HEK293 (cell line): ENCODE data around the gene RAB11B.

Experiments
- KLF16 ChIP-seq: fragments of 450-650 bp; formaldehyde crosslinking; IDR thresholded peaks from 2 replicates; pipeline ENCODE4 v1.5.1; 2017; ENCODE audit warnings: missing biosample characterization, missing genetic modification characterization
- OSR2 ChIP-seq: fragments of 450-650 bp; formaldehyde crosslinking; IDR thresholded peaks from 2 replicates; pipeline ENCODE4 v1.5.1; 2016; ENCODE audit warnings: missing biosample characterization, missing genetic modification characterization
- PRDM1 ChIP-seq: fragments of 450-650 bp; formaldehyde crosslinking; IDR thresholded peaks from 2 replicates; pipeline ENCODE4; 2016; ENCODE audit warnings: missing biosample characterization, missing genetic modification characterization
- SCRT1 ChIP-seq: fragments of 450-650 bp; formaldehyde crosslinking; IDR thresholded peaks from 2 replicates; pipeline ENCODE4 v1.5.1; 2016; ENCODE audit warnings: missing biosample characterization, missing genetic modification characterization, borderline replicate concordance
- SP7 ChIP-seq: fragments of 450-650 bp; formaldehyde crosslinking; IDR thresholded peaks from 2 replicates; pipeline ENCODE4 v1.5.1; 2016; ENCODE audit warnings: missing biosample characterization, missing genetic modification characterization
- ZBTB17 ChIP-seq: fragments of 450-650 bp; formaldehyde crosslinking; IDR thresholded peaks from 2 replicates; pipeline ENCODE4 v1.5.1; 2016; ENCODE audit warnings: missing biosample characterization, missing genetic modification characterization
- ZBTB48 ChIP-seq: fragments of 450-650 bp; formaldehyde crosslinking; IDR thresholded peaks from 2 replicates; pipeline ENCODE4 v1.5.1; 2016; ENCODE audit warnings: missing biosample characterization, missing genetic modification characterization
- ZEB2 ChIP-seq: fragments of 450-650 bp; formaldehyde crosslinking; IDR thresholded peaks from 2 replicates; pipeline ENCODE4 v1.5.1; 2016; ENCODE audit warnings: missing biosample characterization, missing genetic modification characterization
- ZFP69B ChIP-seq: fragments of 450-650 bp; formaldehyde crosslinking; IDR thresholded peaks from 2 replicates; pipeline ENCODE4 v1.5.1; 2016; ENCODE audit warnings: missing biosample characterization, missing genetic modification characterization
- ZNF112 ChIP-seq: fragments of 450-650 bp; formaldehyde crosslinking; IDR thresholded peaks from 2 replicates; pipeline ENCODE4 v1.5.0; 2017; ENCODE audit warnings: missing biosample characterization, missing genetic modification characterization
- ZNF19 ChIP-seq: fragments of 450-650 bp; formaldehyde crosslinking; IDR thresholded peaks from 2 replicates; pipeline ENCODE4; 2016; ENCODE audit warnings: missing biosample characterization, missing genetic modification characterization, low read depth
- ZNF2 ChIP-seq: fragments of 450-650 bp; formaldehyde crosslinking; IDR thresholded peaks from 2 replicates; pipeline ENCODE4 v1.5.1; 2016; ENCODE audit warnings: missing biosample characterization, missing genetic modification characterization
- ZNF24 ChIP-seq: fragments of 450-650 bp; formaldehyde crosslinking; IDR thresholded peaks from 2 replicates; pipeline ENCODE4 v1.5.1; 2016; ENCODE audit warnings: missing biosample characterization, missing genetic modification characterization
- ZNF426 ChIP-seq: fragments of 450-650 bp; formaldehyde crosslinking; IDR thresholded peaks from 2 replicates; pipeline ENCODE4 v1.5.1; 2017; ENCODE audit warnings: missing biosample characterization, missing genetic modification characterization, mild to moderate bottlenecking, inconsistent platforms, moderate library complexity
- ZNF510 ChIP-seq: fragments of 450-650 bp; formaldehyde crosslinking; IDR thresholded peaks from 2 replicates; pipeline ENCODE4 v1.5.1; 2018; ENCODE audit warnings: mild to moderate bottlenecking, missing genetic modification characterization, missing biosample characterization; ENCODE audit not compliant: insufficient replicate concordance
- ZNF529 ChIP-seq: fragments of 450-650 bp; formaldehyde crosslinking; IDR thresholded peaks from 2 replicates; pipeline ENCODE4 v1.5.1; 2017; ENCODE audit warnings: missing genetic modification characterization, missing biosample characterization; ENCODE audit not compliant: insufficient replicate concordance
- ZNF530 ChIP-seq: fragments of 450-650 bp; formaldehyde crosslinking; IDR thresholded peaks from 2 replicates; pipeline ENCODE4 v1.5.1; 2016; ENCODE audit warnings: low read depth, missing biosample characterization, missing genetic modification characterization
- ZNF626 ChIP-seq: fragments of 450-650 bp; sonication (Bioruptor Pico); formaldehyde crosslinking; IDR thresholded peaks from 2 replicates; pipeline ENCODE4 v1.5.1; 2018; ENCODE audit warnings: missing biosample characterization, missing genetic modification characterization, inconsistent platforms
- ZNF660 ChIP-seq: fragments of 450-650 bp; IDR thresholded peaks from 2 replicates; pipeline ENCODE4 v1.5.1; 2018; ENCODE audit warnings: missing biosample characterization, mild to moderate bottlenecking, missing genetic modification characterization
- ZNF777 ChIP-seq: fragments of 450-650 bp; formaldehyde crosslinking; IDR thresholded peaks from 2 replicates; pipeline ENCODE4 v1.5.1; 2017; ENCODE audit warnings: missing biosample characterization, missing genetic modification characterization, borderline replicate concordance
- ZNF792 ChIP-seq: fragments of 450-650 bp; formaldehyde crosslinking; IDR thresholded peaks from 2 replicates; pipeline ENCODE4 v1.5.1; 2016; ENCODE audit warnings: missing biosample characterization, missing genetic modification characterization
- TF ChIP-seq, protein P1 (sequence below): fragments of 450-650 bp; formaldehyde crosslinking; IDR thresholded peaks from 2 replicates; pipeline ENCODE4 v1.5.1; 2016; ENCODE audit warnings: missing biosample characterization, missing genetic modification characterization
- TF ChIP-seq, protein P2 (sequence below): fragments of 450-650 bp; formaldehyde crosslinking; IDR thresholded peaks from 2 replicates; pipeline ENCODE4 v1.5.1; 2016; ENCODE audit warnings: missing biosample characterization, missing genetic modification characterization
- TF ChIP-seq, protein P3 (sequence below): fragments of 450-650 bp; formaldehyde crosslinking; IDR thresholded peaks from 2 replicates; pipeline ENCODE4 v1.5.1; 2017; ENCODE audit warnings: missing biosample characterization, missing genetic modification characterization
- TF ChIP-seq, protein P4 (sequence below): IDR thresholded peaks from 2 replicates; pipeline ENCODE4 v1.6.1; 2011; ENCODE audit warnings: mild to moderate bottlenecking, low read depth, low read length, borderline replicate concordance
- TF ChIP-seq, protein P5 (sequence below): fragments of 450-650 bp; formaldehyde crosslinking; IDR thresholded peaks from 2 replicates; pipeline ENCODE4 v1.5.1; 2016; ENCODE audit warnings: missing biosample characterization, missing genetic modification characterization
- TF ChIP-seq, protein P6 (sequence below): fragments of 450-650 bp; formaldehyde crosslinking; IDR thresholded peaks from 2 replicates; pipeline ENCODE4 v1.5.1; 2016; ENCODE audit warnings: missing biosample characterization, missing genetic modification characterization, low read depth
- TF ChIP-seq, protein P7 (sequence below): fragments of 450-650 bp; formaldehyde crosslinking; IDR thresholded peaks from 2 replicates; pipeline ENCODE4 v1.5.1; 2017; ENCODE audit warnings: missing biosample characterization, missing genetic modification characterization

The RAB11B gene

DNA sequence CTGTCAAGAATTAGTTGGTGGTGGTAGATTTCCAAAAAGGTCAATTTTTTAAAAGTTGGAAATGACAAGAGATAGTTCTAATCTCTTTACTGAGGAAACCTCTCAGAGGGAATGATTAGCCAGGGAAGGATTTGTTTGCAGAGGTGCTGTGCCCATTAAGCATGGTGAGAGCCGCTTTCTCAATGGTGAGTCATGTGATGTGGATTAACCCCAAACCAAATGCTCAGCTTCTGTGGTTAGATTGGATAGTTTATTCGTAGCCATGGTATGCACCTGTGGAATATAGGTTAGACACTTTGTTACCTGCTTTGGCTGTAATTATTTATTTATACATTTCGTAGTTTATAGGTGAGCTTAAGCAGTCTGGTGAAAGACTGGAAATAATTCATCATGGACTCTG is 61.7 kb downstream of the RAB11B start (continued):
- TF ChIP-seq, protein P1, sequence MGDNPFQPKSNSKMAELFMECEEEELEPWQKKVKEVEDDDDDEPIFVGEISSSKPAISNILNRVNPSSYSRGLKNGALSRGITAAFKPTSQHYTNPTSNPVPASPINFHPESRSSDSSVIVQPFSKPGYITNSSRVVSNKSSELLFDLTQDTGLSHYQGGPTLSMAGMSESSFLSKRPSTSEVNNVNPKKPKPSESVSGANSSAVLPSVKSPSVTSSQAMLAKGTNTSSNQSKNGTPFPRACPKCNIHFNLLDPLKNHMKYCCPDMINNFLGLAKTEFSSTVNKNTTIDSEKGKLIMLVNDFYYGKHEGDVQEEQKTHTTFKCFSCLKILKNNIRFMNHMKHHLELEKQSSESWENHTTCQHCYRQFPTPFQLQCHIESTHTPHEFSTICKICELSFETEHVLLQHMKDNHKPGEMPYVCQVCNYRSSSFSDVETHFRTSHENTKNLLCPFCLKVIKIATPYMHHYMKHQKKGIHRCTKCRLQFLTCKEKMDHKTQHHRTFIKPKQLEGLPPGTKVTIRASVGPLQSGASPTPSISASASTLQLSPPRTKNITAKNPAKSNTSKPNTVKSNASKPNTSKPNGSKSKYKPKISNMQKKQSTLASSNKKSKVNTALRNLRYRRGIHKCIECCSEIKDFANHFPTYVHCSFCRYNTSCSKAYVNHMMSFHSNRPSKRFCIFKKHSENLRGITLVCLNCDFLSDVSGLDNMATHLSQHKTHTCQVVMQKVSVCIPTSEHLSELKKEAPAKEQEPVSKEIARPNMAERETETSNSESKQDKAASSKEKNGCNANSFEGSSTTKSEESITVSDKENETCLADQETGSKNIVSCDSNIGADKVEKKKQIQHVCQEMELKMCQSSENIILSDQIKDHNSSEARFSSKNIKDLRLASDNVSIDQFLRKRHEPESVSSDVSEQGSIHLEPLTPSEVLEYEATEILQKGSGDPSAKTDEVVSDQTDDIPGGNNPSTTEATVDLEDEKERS (tag by site-specific recombination): no peak
- TF ChIP-seq ZNF792 (tag by site-specific recombination) (no peak), SP7 (no peak), OSR2 (tag by site-specific recombination) (peak; percentile 63), ZNF2 (tag by site-specific recombination) (peak; percentile 94), ZFP69B (no peak), ZNF777 (no peak), ZBTB48 (no peak), SCRT1 (peak; percentile 63; the same call in 1 of the 2 replicates), ZEB2 (tag by site-specific recombination) (peak; percentile 31; the same call in 1 of the 2 replicates), PRDM1 (tag by site-specific recombination) (peak; percentile 80), ZNF112 (tag by site-specific recombination) (no peak), ZNF426 (tag by site-specific recombination) (no peak), ZNF530 (tag by site-specific recombination) (no peak), ZNF529 (tag by site-specific recombination) (no peak), ZNF24 (tag by site-specific recombination) (no peak), ZNF660 (no peak), ZNF510 (tag by site-specific recombination) (no peak), ZBTB17 (tag by site-specific recombination) (peak; percentile 28; the same call in 1 of the 2 replicates), KLF16 (no peak), ZNF626 (tag by site-specific recombination) (no peak), ZNF19 (no peak)
- TF ChIP-seq, protein P2, sequence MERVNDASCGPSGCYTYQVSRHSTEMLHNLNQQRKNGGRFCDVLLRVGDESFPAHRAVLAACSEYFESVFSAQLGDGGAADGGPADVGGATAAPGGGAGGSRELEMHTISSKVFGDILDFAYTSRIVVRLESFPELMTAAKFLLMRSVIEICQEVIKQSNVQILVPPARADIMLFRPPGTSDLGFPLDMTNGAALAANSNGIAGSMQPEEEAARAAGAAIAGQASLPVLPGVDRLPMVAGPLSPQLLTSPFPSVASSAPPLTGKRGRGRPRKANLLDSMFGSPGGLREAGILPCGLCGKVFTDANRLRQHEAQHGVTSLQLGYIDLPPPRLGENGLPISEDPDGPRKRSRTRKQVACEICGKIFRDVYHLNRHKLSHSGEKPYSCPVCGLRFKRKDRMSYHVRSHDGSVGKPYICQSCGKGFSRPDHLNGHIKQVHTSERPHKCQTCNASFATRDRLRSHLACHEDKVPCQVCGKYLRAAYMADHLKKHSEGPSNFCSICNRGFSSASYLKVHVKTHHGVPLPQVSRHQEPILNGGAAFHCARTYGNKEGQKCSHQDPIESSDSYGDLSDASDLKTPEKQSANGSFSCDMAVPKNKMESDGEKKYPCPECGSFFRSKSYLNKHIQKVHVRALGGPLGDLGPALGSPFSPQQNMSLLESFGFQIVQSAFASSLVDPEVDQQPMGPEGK (tag by site-specific recombination): no peak
- TF ChIP-seq, protein P3, sequence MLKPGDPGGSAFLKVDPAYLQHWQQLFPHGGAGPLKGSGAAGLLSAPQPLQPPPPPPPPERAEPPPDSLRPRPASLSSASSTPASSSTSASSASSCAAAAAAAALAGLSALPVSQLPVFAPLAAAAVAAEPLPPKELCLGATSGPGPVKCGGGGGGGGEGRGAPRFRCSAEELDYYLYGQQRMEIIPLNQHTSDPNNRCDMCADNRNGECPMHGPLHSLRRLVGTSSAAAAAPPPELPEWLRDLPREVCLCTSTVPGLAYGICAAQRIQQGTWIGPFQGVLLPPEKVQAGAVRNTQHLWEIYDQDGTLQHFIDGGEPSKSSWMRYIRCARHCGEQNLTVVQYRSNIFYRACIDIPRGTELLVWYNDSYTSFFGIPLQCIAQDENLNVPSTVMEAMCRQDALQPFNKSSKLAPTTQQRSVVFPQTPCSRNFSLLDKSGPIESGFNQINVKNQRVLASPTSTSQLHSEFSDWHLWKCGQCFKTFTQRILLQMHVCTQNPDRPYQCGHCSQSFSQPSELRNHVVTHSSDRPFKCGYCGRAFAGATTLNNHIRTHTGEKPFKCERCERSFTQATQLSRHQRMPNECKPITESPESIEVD (tag by site-specific recombination): peak; percentile 30; the same call in 1 of the 2 replicates
- TF ChIP-seq, protein P4, sequence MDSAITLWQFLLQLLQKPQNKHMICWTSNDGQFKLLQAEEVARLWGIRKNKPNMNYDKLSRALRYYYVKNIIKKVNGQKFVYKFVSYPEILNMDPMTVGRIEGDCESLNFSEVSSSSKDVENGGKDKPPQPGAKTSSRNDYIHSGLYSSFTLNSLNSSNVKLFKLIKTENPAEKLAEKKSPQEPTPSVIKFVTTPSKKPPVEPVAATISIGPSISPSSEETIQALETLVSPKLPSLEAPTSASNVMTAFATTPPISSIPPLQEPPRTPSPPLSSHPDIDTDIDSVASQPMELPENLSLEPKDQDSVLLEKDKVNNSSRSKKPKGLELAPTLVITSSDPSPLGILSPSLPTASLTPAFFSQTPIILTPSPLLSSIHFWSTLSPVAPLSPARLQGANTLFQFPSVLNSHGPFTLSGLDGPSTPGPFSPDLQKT: no peak
- TF ChIP-seq, protein P5, sequence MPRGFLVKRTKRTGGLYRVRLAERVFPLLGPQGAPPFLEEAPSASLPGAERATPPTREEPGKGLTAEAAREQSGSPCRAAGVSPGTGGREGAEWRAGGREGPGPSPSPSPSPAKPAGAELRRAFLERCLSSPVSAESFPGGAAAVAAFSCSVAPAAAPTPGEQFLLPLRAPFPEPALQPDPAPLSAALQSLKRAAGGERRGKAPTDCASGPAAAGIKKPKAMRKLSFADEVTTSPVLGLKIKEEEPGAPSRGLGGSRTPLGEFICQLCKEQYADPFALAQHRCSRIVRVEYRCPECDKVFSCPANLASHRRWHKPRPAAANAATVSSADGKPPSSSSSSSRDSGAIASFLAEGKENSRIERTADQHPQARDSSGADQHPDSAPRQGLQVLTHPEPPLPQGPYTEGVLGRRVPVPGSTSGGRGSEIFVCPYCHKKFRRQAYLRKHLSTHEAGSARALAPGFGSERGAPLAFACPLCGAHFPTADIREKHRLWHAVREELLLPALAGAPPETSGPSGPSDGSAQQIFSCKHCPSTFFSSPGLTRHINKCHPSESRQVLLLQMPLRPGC (tag by site-specific recombination): 0 out of 2 replicates have a peak, but pooled peaks have one; percentile 22
- TF ChIP-seq, protein P6, sequence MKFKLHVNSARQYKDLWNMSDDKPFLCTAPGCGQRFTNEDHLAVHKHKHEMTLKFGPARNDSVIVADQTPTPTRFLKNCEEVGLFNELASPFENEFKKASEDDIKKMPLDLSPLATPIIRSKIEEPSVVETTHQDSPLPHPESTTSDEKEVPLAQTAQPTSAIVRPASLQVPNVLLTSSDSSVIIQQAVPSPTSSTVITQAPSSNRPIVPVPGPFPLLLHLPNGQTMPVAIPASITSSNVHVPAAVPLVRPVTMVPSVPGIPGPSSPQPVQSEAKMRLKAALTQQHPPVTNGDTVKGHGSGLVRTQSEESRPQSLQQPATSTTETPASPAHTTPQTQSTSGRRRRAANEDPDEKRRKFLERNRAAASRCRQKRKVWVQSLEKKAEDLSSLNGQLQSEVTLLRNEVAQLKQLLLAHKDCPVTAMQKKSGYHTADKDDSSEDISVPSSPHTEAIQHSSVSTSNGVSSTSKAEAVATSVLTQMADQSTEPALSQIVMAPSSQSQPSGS (tag by site-specific recombination): no peak
- TF ChIP-seq, protein P7, sequence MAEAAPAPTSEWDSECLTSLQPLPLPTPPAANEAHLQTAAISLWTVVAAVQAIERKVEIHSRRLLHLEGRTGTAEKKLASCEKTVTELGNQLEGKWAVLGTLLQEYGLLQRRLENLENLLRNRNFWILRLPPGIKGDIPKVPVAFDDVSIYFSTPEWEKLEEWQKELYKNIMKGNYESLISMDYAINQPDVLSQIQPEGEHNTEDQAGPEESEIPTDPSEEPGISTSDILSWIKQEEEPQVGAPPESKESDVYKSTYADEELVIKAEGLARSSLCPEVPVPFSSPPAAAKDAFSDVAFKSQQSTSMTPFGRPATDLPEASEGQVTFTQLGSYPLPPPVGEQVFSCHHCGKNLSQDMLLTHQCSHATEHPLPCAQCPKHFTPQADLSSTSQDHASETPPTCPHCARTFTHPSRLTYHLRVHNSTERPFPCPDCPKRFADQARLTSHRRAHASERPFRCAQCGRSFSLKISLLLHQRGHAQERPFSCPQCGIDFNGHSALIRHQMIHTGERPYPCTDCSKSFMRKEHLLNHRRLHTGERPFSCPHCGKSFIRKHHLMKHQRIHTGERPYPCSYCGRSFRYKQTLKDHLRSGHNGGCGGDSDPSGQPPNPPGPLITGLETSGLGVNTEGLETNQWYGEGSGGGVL: no peak
